GM08714 (cell line): ENCODE results near the gene MPHOSPH6.
"Not testable (repeated sequence)": the region's sequence is repeated elsewhere in the genome, so short reads cannot be mapped to it uniquely, and the experiment has no call there.

Experiments
- H3K4me3 ChIP-seq: fragments of 200-500 bp; sonication (Bioruptor generic); 2 replicates; pipeline ENCODE4 v1.5.1; 2014; ENCODE audit warnings: mild to moderate bottlenecking, low read length, inconsistent platforms
- ZNF274 ChIP-seq: IDR thresholded peaks from 2 replicates; pipeline ENCODE4 v1.6.1; 2012; ENCODE audit warnings: mild to moderate bottlenecking, low read depth, low read length

Gene MPHOSPH6

DNA sequence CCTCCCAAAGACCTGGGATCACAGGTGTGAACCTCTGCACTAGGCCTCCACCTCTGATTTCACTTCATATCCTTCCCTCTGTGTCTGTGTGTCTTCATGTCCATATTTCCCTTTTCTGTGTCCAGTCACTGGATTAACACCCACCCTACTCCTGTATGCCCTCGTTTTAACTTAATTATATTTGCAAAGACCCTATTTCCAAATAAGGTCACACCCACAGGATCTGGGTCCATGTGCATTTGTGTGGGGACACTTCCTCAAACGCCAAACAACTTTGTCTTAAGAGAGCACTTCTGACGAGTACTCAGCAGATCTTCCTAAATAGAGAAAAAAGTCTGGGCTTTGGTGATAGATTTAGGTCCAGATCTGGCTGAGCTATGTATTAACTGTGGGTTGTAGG is 56.3 kb downstream of the MPHOSPH6 start:
- TF ChIP-seq ZNF274 = no peak
- no peak overlapping the region for H3K4me3 ChIP-seq

DNA sequence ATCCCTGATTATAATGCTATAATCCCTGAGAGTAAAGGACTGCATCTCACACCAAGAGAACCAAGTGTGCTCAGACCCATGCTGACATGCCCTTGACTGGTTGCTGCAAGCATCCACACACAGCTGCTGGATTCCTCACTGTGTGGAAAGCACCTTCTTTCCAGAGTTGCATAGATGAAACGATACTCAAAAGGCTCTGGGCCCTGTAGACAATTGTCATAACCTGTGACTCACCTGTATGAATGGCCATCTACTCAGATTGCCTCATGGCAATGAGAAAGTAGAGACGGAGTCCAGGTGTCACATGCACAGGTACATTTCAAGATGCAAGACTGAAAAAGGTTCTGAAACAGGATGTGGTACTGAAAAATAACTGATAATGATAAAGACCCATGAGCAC is 58.1 kb downstream of the MPHOSPH6 start:
- no peak for TF ChIP-seq ZNF274
- H3K4me3 ChIP-seq = no peak overlapping the region

DNA sequence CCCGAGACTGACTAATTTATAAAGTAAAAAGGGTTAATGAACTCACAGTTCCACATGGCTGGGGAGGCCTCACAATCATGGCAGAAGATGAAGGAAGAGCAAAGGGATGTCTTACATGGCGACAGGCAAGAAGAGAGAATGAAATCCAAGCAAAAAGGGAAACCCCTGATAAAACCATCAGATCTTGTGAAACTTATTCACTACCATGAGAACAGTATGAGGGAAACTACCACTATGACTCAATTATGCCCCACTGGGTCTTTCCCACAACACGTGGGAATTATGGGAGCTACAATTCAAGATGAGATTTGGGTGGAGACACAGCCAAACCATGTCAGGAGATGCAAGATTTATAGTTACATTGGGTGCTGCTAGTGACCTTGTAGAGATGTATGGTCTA is 60.8 kb downstream of the MPHOSPH6 start:
- not testable (repeated sequence) for H3K4me3 ChIP-seq

DNA sequence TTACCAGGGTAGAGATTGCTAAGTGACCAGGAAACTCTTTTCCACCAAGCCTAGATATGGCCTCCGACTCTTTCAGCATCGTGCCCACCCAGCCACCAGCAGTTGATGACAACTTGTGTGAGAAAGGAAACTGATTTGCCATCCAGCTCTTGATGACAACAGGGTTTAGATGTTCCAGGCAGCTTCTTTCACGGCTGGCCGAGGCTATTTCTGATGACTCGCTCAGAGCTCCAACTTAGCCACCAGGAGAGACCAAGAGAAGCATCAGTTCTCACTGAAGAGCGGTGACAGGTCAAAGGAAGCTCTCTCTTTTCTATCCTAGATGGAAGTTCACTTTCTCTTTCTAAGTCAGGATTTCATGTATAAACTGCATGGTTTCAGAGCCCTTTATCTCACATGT is 61.2 kb downstream of the MPHOSPH6 start:
- no peak for TF ChIP-seq ZNF274
- H3K4me3 ChIP-seq = no peak overlapping the region

DNA sequence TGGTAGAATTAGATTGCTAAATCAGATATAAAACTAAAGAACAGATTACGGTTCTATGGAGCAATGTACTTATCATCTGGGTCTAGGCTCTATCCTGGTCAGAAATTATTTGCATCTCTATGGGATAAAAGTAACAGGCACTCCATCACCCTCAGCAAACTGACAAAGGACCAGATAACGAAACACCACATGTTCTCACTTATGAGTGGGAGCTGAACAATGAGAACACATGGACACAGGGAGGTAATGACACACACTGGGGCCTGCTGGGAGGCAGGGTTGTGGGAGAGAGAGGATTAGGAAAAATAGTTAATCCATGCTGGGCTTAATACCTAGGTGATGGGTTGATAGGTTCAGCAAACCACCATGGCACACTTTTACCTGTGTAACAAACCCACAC is 61.9 kb downstream of the MPHOSPH6 start:
- H3K4me3 ChIP-seq = no peak overlapping the region
- no peak for TF ChIP-seq ZNF274

DNA sequence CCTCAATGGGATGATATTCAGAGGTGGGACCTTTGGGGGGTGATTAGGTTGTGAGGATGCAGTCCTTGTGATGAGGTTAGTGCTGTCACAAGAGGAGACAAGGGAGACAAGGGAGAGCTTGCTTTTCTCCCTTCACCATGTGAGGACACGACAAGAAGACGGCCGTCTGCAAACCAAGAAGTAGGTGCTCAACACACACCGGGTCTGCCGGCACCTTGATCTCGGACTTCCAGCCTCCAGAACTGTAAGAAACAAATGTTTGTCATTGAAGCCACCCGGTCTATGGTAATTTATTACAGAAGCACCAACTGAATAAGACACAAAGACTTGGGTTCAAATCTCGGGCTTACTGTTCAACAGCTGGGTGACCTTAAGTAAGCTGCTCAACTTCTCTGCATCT is 64.9 kb downstream of the MPHOSPH6 start:
- no peak overlapping the region for H3K4me3 ChIP-seq
- no peak for TF ChIP-seq ZNF274
